B cell (primary cell): ENCODE measurements around the gene ZBTB46.

Source experiments
- EZH2 ChIP-seq: IDR thresholded peaks from 2 replicates; pipeline ENCODE4 v1.6.1; 2012; ENCODE audit warnings: borderline replicate concordance, low read depth, mild to moderate bottlenecking, moderate library complexity, low read length; ENCODE audit not compliant: insufficient read depth, poor library complexity, severe bottlenecking
- TF ChIP-seq, protein P1 (sequence below): fragments of 200-600 bp; IDR thresholded peaks from one replicate; pipeline ENCODE4 v1.8.0; 2022; ENCODE audit warnings: antibody characterized with exemption, mild to moderate bottlenecking

DNA sequence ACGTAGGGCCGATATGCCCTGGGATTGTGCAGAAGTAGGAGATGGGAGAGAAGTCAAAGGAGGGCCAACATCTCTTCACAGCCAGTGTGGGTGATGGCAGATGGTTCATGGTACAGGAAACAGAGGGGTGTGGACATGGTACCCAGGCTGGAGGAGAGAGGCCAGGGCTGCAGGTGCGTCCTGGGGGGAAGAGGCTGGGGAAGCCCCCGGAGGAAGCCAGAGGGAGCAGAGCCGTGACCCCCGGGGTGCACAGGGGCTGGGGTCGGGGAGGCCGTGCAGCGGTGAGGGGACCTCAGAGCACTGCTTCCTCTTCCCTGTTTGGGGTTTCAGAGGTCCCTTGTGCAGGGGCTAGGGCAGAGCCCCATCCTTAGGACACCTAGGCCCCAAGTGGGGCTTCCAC is 11.2 kb upstream of the ZBTB46 start:
- TF ChIP-seq, protein P1, sequence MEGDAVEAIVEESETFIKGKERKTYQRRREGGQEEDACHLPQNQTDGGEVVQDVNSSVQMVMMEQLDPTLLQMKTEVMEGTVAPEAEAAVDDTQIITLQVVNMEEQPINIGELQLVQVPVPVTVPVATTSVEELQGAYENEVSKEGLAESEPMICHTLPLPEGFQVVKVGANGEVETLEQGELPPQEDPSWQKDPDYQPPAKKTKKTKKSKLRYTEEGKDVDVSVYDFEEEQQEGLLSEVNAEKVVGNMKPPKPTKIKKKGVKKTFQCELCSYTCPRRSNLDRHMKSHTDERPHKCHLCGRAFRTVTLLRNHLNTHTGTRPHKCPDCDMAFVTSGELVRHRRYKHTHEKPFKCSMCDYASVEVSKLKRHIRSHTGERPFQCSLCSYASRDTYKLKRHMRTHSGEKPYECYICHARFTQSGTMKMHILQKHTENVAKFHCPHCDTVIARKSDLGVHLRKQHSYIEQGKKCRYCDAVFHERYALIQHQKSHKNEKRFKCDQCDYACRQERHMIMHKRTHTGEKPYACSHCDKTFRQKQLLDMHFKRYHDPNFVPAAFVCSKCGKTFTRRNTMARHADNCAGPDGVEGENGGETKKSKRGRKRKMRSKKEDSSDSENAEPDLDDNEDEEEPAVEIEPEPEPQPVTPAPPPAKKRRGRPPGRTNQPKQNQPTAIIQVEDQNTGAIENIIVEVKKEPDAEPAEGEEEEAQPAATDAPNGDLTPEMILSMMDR = no peak
- TF ChIP-seq EZH2 = no peak
